PFSK-1 (cell line): ENCODE data around the gene WRAP73.

Experiments
- FOXP2 ChIP-seq: optimal IDR thresholded peaks from 2 replicates; pipeline ENCODE3; 2011; ENCODE audit warnings: borderline replicate concordance, control low read depth, inconsistent platforms; ENCODE audit not compliant: insufficient read depth; ENCODE audit errors: extremely low read length, extremely low read depth
- POLR2AphosphoS5 ChIP-seq: IDR thresholded peaks from 2 replicates; pipeline ENCODE4 v1.6.1; 2012; ENCODE audit warnings: low read depth, mild to moderate bottlenecking, control low read depth, low read length, moderate library complexity
- REST ChIP-seq, 2 experiments: IDR thresholded peaks; 2 replicates each; pipeline versions ENCODE4 v1.6.1 to v1.8.0; 2011 to 2012; ENCODE audit warnings: low read depth in 2 of 2, low read length in 2 of 2, control low read depth in 1 of 2, inconsistent platforms in 1 of 2, mild to moderate bottlenecking in 1 of 2, moderate library complexity in 1 of 2; ENCODE audit not compliant: insufficient read depth in 1 of 2
- SIN3A ChIP-seq: IDR thresholded peaks from 2 replicates; pipeline ENCODE4 v1.6.1; 2012; ENCODE audit warnings: mild to moderate bottlenecking, low read length, moderate library complexity, borderline replicate concordance; ENCODE audit not compliant: insufficient read depth
- TAF1 ChIP-seq: IDR thresholded peaks from 2 replicates; pipeline ENCODE4 v1.6.1; 2012; ENCODE audit warnings: low read length, control low read depth, borderline replicate concordance; ENCODE audit not compliant: insufficient read depth

WRAP73 gene

GRCh38 chr1:3609016-3609768, 40.7 kb downstream of the WRAP73 start:
- no peak for TF ChIP-seq SIN3A
- TF ChIP-seq FOXP2, result no peak

GRCh38 chr1:3608154-3608553, 41.7 kb downstream of the WRAP73 start:
- no peak for TF ChIP-seq TAF1
- no peak for TF ChIP-seq POLR2AphosphoS5

- TF ChIP-seq TAF1 (no peak), FOXP2 (no peak), SIN3A (no peak), REST (IDR thresholded peaks at IDR 0.05; ENCODE audit: insufficient read depth in 1 of 2, low read depth in 2 of 2, low read length in 2 of 2) (no peak), POLR2AphosphoS5 (no peak)
These were observed 42.2 kb downstream of the WRAP73 start for GRCh38 chr1:3607703-3608065.

GRCh38 chr1:3606779-3607702, 42.9 kb downstream of the WRAP73 start:
- TF ChIP-seq FOXP2 (no peak), REST (IDR thresholded peaks at IDR 0.05; ENCODE audit: insufficient read depth in 1 of 2, low read depth in 2 of 2, low read length in 2 of 2) (no peak), POLR2AphosphoS5 (no peak), SIN3A (no peak), TAF1 (no peak)

- TF ChIP-seq FOXP2 (no peak), REST (IDR thresholded peaks at IDR 0.05; ENCODE audit: insufficient read depth in 1 of 2, low read depth in 2 of 2, low read length in 2 of 2) (no peak), TAF1 (no peak), SIN3A (no peak), POLR2AphosphoS5 (no peak)
These were observed 44.7 kb downstream of the WRAP73 start for GRCh38 chr1:3604997-3605823.
